ENCODE results near the gene RTF1. TPM values are rescaled to one million over a fixed set of nuclear protein-coding genes. Genes with fewer than 3 reads are reported as not detected.
A peak's percentile ranks its signal among the peaks of the same experiment; 100 is the strongest.

Gene RTF1
- total RNA-seq, 1 experiment from 2014 or later = 49.5 TPM

- no peak overlapping the region for H3K14ac ChIP-seq (ENCODE audit: insufficient read depth, low read length)
- H3K4me1 ChIP-seq (ENCODE audit: insufficient read depth, low read length) = no peaks in the 10 kb centered on the region
- no peak for TF ChIP-seq CTCF (conservative IDR thresholded peaks at IDR 0.05)
- H2AK5ac ChIP-seq (ENCODE audit: insufficient read length, low read length) = no peak overlapping the region
- no peak overlapping the region for H3K27ac ChIP-seq (ENCODE audit: insufficient read length, low read depth, low read length)
- Mint-ChIP-seq H3K27ac (0 out of 7 replicates have a peak overlapping the region, but pooled peaks of 1 of the 3 experiments have one; percentile 26), H3K9me3 (no peaks in the 10 kb centered on the region), H3K27me3 (ENCODE audit: low read depth) (no peaks in the 10 kb centered on the region), H3K4me1 (no peaks in the 10 kb centered on the region), H3K36me3 (ENCODE audit: insufficient read depth in 1 of 3, low read depth in 3 of 3) (peaks cover 18 to 57% (median 51%) of the 10 kb centered on the region in 3 experiments; a peak in 6 of 7 replicates), H3K4me3 (no peak overlapping the region)
- H3K79me2 ChIP-seq (ENCODE audit: insufficient read depth, low read length) = 0 out of 2 replicates have a peak, but pooled peaks cover 1% of the 10 kb centered on the region
- H3K4ac ChIP-seq (ENCODE audit: low read depth, low read length) = no peak overlapping the region
- DNase-seq = no peak
- H3K18ac ChIP-seq (ENCODE audit: insufficient read length, low read depth, low read length) = no peak overlapping the region
- H3K9me3 ChIP-seq (ENCODE audit: control insufficient read depth, low read depth, low read length) = no peaks in the 10 kb centered on the region
- H4K20me1 ChIP-seq (ENCODE audit: control insufficient read depth, insufficient read depth, insufficient read length) = no peaks in the 10 kb centered on the region
- H3K27me3 ChIP-seq (ENCODE audit: insufficient read depth, low read length) = no peaks in the 10 kb centered on the region
- no peak overlapping the region for H4K8ac ChIP-seq (replicated peaks; ENCODE audit: insufficient read length, low read depth, low read length)
- H3K79me1 ChIP-seq (ENCODE audit: insufficient read depth, low read depth, low read length, poor library complexity, severe bottlenecking) = no peaks in the 10 kb centered on the region
- no peak overlapping the region for H3K4me2 ChIP-seq (ENCODE audit: insufficient read depth, insufficient read length, low read length)
- no peaks in the 10 kb centered on the region for H3K23me2 ChIP-seq (ENCODE audit: insufficient read length, low read depth, low read length, poor library complexity, severe bottlenecking)
- H2BK12ac ChIP-seq (ENCODE audit: insufficient read length, low read depth, low read length) = no peak overlapping the region
- no peak overlapping the region for H3T11ph ChIP-seq (ENCODE audit: low read length)
- H2BK15ac ChIP-seq (ENCODE audit: low read depth, low read length) = no peak overlapping the region
- no peak overlapping the region for H4K5ac ChIP-seq (ENCODE audit: insufficient read length, low read depth, low read length)
- no peak overlapping the region for H3K9ac ChIP-seq (ENCODE audit: extremely low read depth, insufficient read length, low read length)
- H2AFZ ChIP-seq (ENCODE audit: low read length) = no peak overlapping the region
- H2BK5ac ChIP-seq (ENCODE audit: insufficient read length, low read length) = no peak overlapping the region
- WGBS (ENCODE audit: extremely low coverage, insufficient read length, low lambda C conversion rate) = no CpG with 5 or more reads among the region's 2 CpGs
- H3K23ac ChIP-seq (ENCODE audit: insufficient read length, low read depth, low read length) = no peak overlapping the region
- no peak overlapping the region for H3K56ac ChIP-seq (ENCODE audit: insufficient read length, low read depth, low read length)
- H4K91ac ChIP-seq (ENCODE audit: insufficient read length, low read depth, low read length) = no peak overlapping the region
- no peak overlapping the region for H2BK120ac ChIP-seq (ENCODE audit: low read depth, low read length, poor library complexity, severe bottlenecking)
- H2BK20ac ChIP-seq (ENCODE audit: low read depth, low read length, poor library complexity, severe bottlenecking) = no peak overlapping the region
Observed at GRCh38 chr15:41443275-41443674, 26.4 kb downstream of the RTF1 start.
